ENCODE measurements around the gene DNAJC24. TPM values are rescaled to one million over a fixed set of nuclear protein-coding genes. Genes with fewer than 3 reads are reported as not detected.

DNAJC24 gene
- total and polyA plus RNA-seq, 9 of the 15 experiments (the other 6 are each of a cell fraction or from before 2014, with no cell fraction given): 12.2 to 31.9 (median 16.9) TPM

- no peak overlapping the region for H3K9ac ChIP-seq (ENCODE audit: insufficient read depth in 1 of 2, low read depth in 2 of 2, low read length in 2 of 2)
- ATAC-seq (no peak), FAIRE-seq (no peak), DNase-seq (ENCODE audit: extremely low read depth in 1 of 4, low spot score in 3 of 4) (no peak)
- 86% methylated on average over 2 of the region's 2 CpGs for WGBS (ENCODE audit: insufficient coverage, low coverage, missing lambda C conversion rate)
- no peaks in the 10 kb centered on the region for H3K4me1 ChIP-seq (replicated peaks in 1 of 2; ENCODE audit: control insufficient read depth in 2 of 2, insufficient read depth in 2 of 2, low read length in 2 of 2)
- H3K4me2 ChIP-seq (ENCODE audit: insufficient read depth, low read length): no peak overlapping the region
- in situ Hi-C loops (cut with MboI) (no loop called here), intact Hi-C loops (cut with micrococcal nuclease) (no loop called here)
- no peak overlapping the region for H3K27ac ChIP-seq (ENCODE audit: extremely low read depth, low read depth, low read length)
- H2AFZ ChIP-seq (ENCODE audit: low read depth, low read length): no peak overlapping the region
- H3K9me3 ChIP-seq (replicated peaks; ENCODE audit: control insufficient read depth, insufficient read depth, low read depth, low read length): no peaks in the 10 kb centered on the region
- TF ChIP-seq XRCC5 (IDR thresholded peaks at IDR 0.05; ENCODE audit: low read depth, low read length) (no peak), RBM25 (IDR thresholded peaks at IDR 0.05; ENCODE audit: low read depth, low read length, severe bottlenecking) (peak; percentile 35)
- CTCF ChIA-PET (ENCODE audit: low intra/inter-chr PET ratio): no interaction called here
- no peaks in the 10 kb centered on the region for H3K79me2 ChIP-seq (ENCODE audit: control insufficient read depth, insufficient read depth, low read length)
- H3K4me3 ChIP-seq: no peak overlapping the region
- H4K20me1 ChIP-seq (replicated peaks; ENCODE audit: control insufficient read depth, insufficient read depth, low read length): no peaks in the 10 kb centered on the region
- no peaks in the 10 kb centered on the region for H3K27me3 ChIP-seq (ENCODE audit: control insufficient read depth in 2 of 2, insufficient read depth in 2 of 2, low read length in 2 of 2)
- H3K36me3 ChIP-seq (ENCODE audit: control insufficient read depth, insufficient read depth, low read length): peaks cover 2% of the 10 kb centered on the region; the same call in 1 of the 3 replicates
- no peaks in the 10 kb centered on the region for H3K9me1 ChIP-seq (ENCODE audit: control insufficient read depth, insufficient read depth, low read length)
- no TSS peak for BruUV-seq (replicated peaks)
- POLR2A ChIA-PET: no interaction called here
Measured at GRCh38 chr11:31437742-31438435, 68.2 kb downstream of the DNAJC24 start.

- no peak for ATAC-seq
- FAIRE-seq: peak; percentile 35
- Histone ChIP-seq H3K9me1 (ENCODE audit: control insufficient read depth, insufficient read depth, low read length) (no peaks in the 10 kb centered on the region), H3K9ac (ENCODE audit: insufficient read depth in 1 of 2, low read depth in 2 of 2, low read length in 2 of 2) (no peak overlapping the region), H2AFZ (ENCODE audit: low read depth, low read length) (no peak overlapping the region), H3K27me3 (ENCODE audit: control insufficient read depth in 2 of 2, insufficient read depth in 2 of 2, low read length in 2 of 2) (no peaks in the 10 kb centered on the region), H3K4me2 (ENCODE audit: insufficient read depth, low read length) (no peak overlapping the region), H3K4me3 (no peak overlapping the region), H4K20me1 (replicated peaks; ENCODE audit: control insufficient read depth, insufficient read depth, low read length) (no peaks in the 10 kb centered on the region), H3K36me3 (ENCODE audit: control insufficient read depth, insufficient read depth, low read length) (no peaks in the 10 kb centered on the region), H3K27ac (ENCODE audit: extremely low read depth, low read depth, low read length) (no peak overlapping the region), H3K4me1 (replicated peaks in 1 of 2; ENCODE audit: control insufficient read depth in 2 of 2, insufficient read depth in 2 of 2, low read length in 2 of 2) (no peaks in the 10 kb centered on the region), H3K9me3 (replicated peaks; ENCODE audit: control insufficient read depth, insufficient read depth, low read depth, low read length) (no peaks in the 10 kb centered on the region), H3K79me2 (ENCODE audit: control insufficient read depth, insufficient read depth, low read length) (no peaks in the 10 kb centered on the region)
- DNase-seq (ENCODE audit: extremely low read depth in 1 of 4, low spot score in 3 of 4): no peak
- intact Hi-C loops (cut with micrococcal nuclease) (no loop called here), in situ Hi-C loops (cut with MboI) (no loop called here)
- CTCF ChIA-PET (ENCODE audit: low intra/inter-chr PET ratio): no interaction called here
- no TSS peak for BruUV-seq (replicated peaks)
- POLR2A ChIA-PET: interaction anchor here (0.7 kb wide), 1 partner anchor 20 kb away, joined by 3 read pairs; no protein-coding TSS in a partner anchor
- no peak for TF ChIP-seq PCBP2 (IDR thresholded peaks at IDR 0.05; ENCODE audit: low read depth, low read length, poor library complexity, severe bottlenecking)
- TF ChIP-seq CEBPZ (IDR thresholded peaks at IDR 0.05; ENCODE audit: borderline replicate concordance, low read depth, low read length): no peak
- no peak for TF ChIP-seq NFIC (IDR thresholded peaks at IDR 0.05)
- no peak for TF ChIP-seq ZNF239 (CRISPR knock-in tag; IDR thresholded peaks at IDR 0.05)
- no peak for TF ChIP-seq KLF1 (tag; IDR thresholded peaks at IDR 0.05)
- no peak for TF ChIP-seq PPARD (CRISPR knock-in tag; IDR thresholded peaks at IDR 0.05)
- no peak for TF ChIP-seq CLOCK (CRISPR knock-in tag; IDR thresholded peaks at IDR 0.05; ENCODE audit: borderline replicate concordance)
- no peak for TF ChIP-seq CBX5 (IDR thresholded peaks at IDR 0.05; ENCODE audit: borderline replicate concordance, low read depth)
Measured at GRCh38 chr11:31441296-31441695, 71.6 kb downstream of the DNAJC24 start.

All from K562 (cell line).